ENCODE results near the gene EFCAB6.
A peak's percentile ranks its signal among the peaks of the same experiment; 100 is the strongest.

EFCAB6 gene

GRCh38 chr22:43526946-43527345 is 285.2 kb downstream of the EFCAB6 start:
- TF ChIP-seq CTCF (IDR thresholded peaks at IDR 0.05; ENCODE audit: borderline replicate concordance, insufficient read depth, low read depth, low read length) = no peak
- H3K4me3 ChIP-seq (ENCODE audit: low read depth, low read length) = no peak overlapping the region

- no peak overlapping the region for H3K4me3 ChIP-seq (ENCODE audit: low read depth, low read length)
- TF ChIP-seq CTCF (IDR thresholded peaks at IDR 0.05; ENCODE audit: borderline replicate concordance, insufficient read depth, low read depth, low read length) = no peak
These were observed 285.9 kb downstream of the EFCAB6 start for GRCh38 chr22:43526117-43526655.

GRCh38 chr22:43521716-43522115 is 290.4 kb downstream of the EFCAB6 start:
- TF ChIP-seq CTCF (IDR thresholded peaks at IDR 0.05; ENCODE audit: borderline replicate concordance, insufficient read depth, low read depth, low read length) = no peak
- H3K4me3 ChIP-seq (ENCODE audit: low read depth, low read length) = no peak overlapping the region

DNA sequence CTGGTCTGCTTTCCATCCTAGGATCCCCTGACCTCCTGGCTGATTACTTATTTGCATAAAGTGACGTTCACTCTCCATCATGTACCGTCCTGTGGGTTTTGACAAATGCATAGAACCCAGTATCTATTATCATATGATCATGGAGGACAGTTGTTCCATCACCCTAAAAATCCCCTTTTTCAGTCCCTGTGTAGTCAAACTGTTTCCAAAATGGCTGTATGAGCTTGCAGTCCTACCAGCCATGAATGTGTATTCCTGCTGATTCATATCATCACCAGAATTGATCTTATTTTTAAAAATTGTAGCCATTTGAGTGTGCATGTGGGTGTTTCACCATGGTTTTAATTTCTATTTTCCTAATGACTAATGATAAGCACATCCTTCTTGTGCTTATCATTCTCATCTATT is 291.5 kb downstream of the EFCAB6 start:
- no peak for TF ChIP-seq CTCF (IDR thresholded peaks at IDR 0.05; ENCODE audit: borderline replicate concordance, insufficient read depth, low read depth, low read length)
- no peak overlapping the region for H3K4me3 ChIP-seq (ENCODE audit: low read depth, low read length)

DNA sequence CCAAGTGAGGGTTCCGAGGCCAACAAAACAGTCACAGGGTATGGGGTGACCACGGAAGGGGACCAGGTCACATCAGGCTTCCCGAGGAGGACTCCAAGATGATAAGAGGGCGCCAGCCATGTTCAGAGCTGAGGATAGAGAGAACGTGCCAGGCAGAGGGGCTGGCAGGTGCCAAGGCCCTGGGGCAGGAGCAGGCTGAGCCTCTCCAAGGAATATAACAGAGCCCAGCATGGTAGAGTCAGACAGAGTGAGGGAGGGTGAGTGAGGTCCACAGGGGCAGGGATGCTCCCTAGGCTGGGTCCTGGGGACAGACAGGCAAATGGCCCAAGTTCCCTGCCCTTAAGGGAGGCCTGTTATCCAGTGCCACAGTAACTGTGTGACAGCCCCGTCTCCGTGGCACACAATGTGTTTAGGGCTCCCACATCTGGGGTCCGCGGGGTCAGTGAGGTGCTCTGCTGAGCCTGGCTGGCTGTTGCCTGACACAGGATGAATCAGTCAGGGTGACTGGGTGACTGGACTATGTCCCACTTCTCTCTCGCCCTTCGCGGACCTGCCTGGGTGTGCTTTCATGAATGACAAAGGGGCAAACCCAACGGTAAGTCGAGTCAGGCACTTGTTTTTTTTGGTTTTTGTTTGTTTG is 295.0 kb downstream of the EFCAB6 start:
- TF ChIP-seq CTCF (IDR thresholded peaks at IDR 0.05; ENCODE audit: borderline replicate concordance, insufficient read depth, low read depth, low read length) = no peak
- H3K4me3 ChIP-seq (ENCODE audit: low read depth, low read length) = no peak overlapping the region

GRCh38 chr22:43516386-43516785 is 295.7 kb downstream of the EFCAB6 start:
- H3K4me3 ChIP-seq (ENCODE audit: low read depth, low read length) = no peak overlapping the region
- TF ChIP-seq CTCF (IDR thresholded peaks at IDR 0.05; ENCODE audit: borderline replicate concordance, insufficient read depth, low read depth, low read length) = no peak

DNA sequence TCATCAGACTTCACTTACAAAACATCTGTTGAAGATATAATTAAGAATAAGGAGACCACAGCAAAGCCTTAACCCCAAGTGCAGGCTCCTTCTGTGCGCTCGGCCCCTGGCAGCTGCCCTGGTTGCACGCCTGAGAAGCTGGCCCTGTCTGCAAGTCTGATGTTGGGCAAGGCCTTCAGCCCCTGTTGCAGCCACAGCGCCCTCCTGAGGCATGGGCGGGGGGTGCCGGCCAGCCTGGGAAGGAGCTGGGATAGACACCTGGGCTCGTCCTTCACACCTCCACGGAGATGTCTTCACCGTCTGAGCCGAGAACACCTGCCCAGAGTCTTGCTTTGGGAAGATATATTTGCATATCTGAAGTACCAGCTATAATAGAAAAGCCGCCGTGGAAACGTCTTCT is 296.2 kb downstream of the EFCAB6 start:
- peak; percentile 30; the same call in 1 of the 2 replicates for TF ChIP-seq CTCF (IDR thresholded peaks at IDR 0.05; ENCODE audit: borderline replicate concordance, insufficient read depth, low read depth, low read length)
- no peak overlapping the region for H3K4me3 ChIP-seq (ENCODE audit: low read depth, low read length)
